IMR-90 (cell line): Measurements from ENCODE around the gene TMEM181. TPM values are rescaled to one million over a fixed set of nuclear protein-coding genes. Genes with fewer than 3 reads are reported as not detected.

Experiments used
- CHD1 ChIP-seq: IDR thresholded peaks from 2 replicates; pipeline ENCODE4 v1.6.1; 2012; ENCODE audit warnings: low read depth, low read length, improper control_type of control experiment
- CTCF ChIP-seq: conservative IDR thresholded peaks from 2 replicates; pipeline ENCODE4 v1.5.1; 2012; ENCODE audit warnings: mild to moderate bottlenecking, low read depth, low read length, improper control_type of control experiment
- MAFK ChIP-seq: IDR thresholded peaks from 2 replicates; pipeline ENCODE4 v1.6.1; 2012; ENCODE audit warnings: low read depth, low read length, improper control_type of control experiment
- NFE2L2 ChIP-seq: fragments of 150-350 bp; IDR thresholded peaks from 2 replicates; pipeline ENCODE4 v1.6.1; 2016; ENCODE audit warnings: low read depth, mild to moderate bottlenecking, low read length
- polyA plus RNA-seq, 3 experiments: library from polyadenylated mRNA; depleted of rRNA; stranded (reverse); fragments of >200 nt; gene quantifications; 2 replicates each; pipeline ENCODE4 v1.2.3, GENCODE V29; 2012; ENCODE audit warnings: low replicate concordance in 1 of 3
- total RNA-seq: library from RNA; depleted of rRNA; stranded (reverse); fragments of >200 nt; gene quantifications from 2 replicates; pipeline ENCODE4 v1.2.3, GENCODE V29; 2012

TMEM181 gene
- total and polyA plus RNA-seq, 2 of the 4 experiments (the other 2 are of a cell fraction), result 22.8 to 27.8 TPM

- TF ChIP-seq CTCF (0 out of 2 replicates have a peak, but pooled peaks have one; percentile 14), CHD1 (no peak), MAFK (no peak), NFE2L2 (no peak)
Measured at GRCh38 chr6:158629367-158630221, 69.7 kb downstream of the TMEM181 start (continued).
